Measurements from ENCODE around the gene CSNK1E. TPM values are rescaled to one million over a fixed set of nuclear protein-coding genes. Genes with fewer than 3 reads are reported as not detected.

CSNK1E gene
- 116 and 155 TPM in 2 replicates for total RNA-seq

DNA sequence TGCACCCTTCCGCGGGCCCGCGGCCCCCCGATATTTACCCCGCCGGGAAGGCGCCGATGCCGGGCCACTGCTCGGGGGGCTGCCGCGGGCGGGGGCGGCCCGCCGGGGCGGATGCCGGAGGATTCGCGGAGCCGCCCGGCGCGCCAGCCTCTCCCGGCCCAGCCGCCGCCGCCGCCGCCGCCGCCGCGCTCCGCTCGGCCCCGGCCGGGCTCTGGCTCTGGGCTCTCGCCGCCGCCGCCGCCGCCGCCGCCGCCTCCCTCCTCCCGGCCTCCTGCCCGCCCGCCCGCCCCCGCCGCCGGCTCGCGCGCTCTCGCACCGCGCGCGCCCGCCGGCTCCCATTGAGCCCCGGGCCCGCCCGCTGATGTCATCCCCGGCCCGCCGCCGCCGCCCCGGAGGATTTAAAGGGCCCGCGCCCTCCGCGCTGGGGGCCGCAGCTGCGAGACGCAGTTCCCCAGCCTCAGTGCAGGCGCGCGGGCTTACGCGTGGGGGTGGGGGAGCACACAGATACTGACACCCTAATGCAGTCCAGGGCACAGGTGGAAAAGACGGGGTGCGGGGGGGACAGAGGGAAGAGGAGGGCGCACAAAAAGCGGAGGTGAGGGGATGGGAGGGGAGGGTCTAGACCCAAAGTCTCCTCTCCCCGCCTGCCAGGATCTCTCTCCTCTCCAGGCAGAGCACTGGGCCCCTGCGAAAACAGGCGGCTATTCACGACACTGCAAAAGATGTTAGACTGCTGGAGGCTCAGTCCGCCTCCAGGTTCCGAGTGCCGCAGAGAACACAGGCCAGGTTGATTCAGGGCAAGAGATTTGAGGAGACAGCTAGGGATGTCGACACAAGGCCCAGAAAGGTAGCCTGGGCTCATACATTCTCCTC is at the start of gene CSNK1E:
CSNK1E (minus strand) TSS at position 312 of the 873 bp plus-strand sequence. CDS start 3,276 bp downstream, outside the sequence.

DNA sequence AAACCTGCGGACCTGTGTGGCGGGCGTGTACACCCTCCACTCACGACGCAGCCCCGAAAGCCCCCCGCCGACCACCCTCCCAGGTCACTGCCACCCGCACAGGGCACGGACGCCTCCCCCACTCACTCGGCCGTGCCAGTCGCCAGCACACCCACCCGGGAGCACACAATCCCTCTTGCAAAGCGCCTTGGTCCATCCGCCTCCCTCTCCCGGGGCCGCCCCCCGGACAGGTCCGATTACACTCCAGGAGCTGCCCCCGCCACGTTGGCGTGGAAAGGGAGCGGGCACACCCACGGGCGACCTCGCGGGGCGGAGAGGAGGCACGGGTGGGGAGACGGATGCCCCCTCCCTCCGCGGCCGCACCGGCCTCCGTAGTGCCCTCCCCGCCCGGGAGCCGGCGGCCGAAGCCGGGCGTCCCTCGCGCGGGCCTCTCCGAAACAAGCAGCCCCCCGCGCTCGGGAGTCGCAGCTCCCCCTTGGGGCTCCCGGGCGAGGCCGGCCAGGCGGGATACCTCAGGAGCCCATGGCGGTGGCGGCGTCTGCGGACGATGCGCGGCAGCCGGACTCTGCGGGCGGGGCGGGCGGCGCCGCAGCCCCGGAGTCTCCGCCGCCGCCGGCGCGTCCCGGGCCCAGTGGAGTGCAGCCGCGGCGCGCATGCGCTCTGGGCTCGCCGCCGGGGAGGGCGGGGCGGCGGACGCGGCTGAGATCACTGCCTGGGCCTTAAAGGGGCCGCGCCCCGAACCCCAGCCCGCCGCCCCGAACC is 44.7 kb downstream of the CSNK1E start, which contains the start of gene TMEM184B:
TMEM184B (minus strand) TSS at position 638 of the 762 bp plus-strand sequence. CDS start 25,049 bp downstream, outside the sequence.

Other genes starting within 250 kb of the CSNK1E start
- gene SLC16A8, start 233.2 kb downstream of the CSNK1E start, total RNA-seq: not detected in 2 replicates
- gene BAIAP2L2, start 206.7 kb downstream of the CSNK1E start, total RNA-seq: 0.35 and 0.51 TPM in 2 replicates
- gene PLA2G6, start 135.6 kb downstream of the CSNK1E start, total RNA-seq: 6.3 and 8.8 TPM in 2 replicates
- gene MAFF, start 115.4 kb downstream of the CSNK1E start, total RNA-seq: 16.9 and 19.5 TPM in 2 replicates
- gene TMEM184B, start 44.4 kb downstream of the CSNK1E start, total RNA-seq: 40.6 and 52.2 TPM in 2 replicates
- gene KCNJ4, start 137.8 kb upstream of the CSNK1E start, total RNA-seq: not detected in 2 replicates
- gene KDELR3, start 150.7 kb upstream of the CSNK1E start, total RNA-seq: 5.8 and 16.4 TPM in 2 replicates
- gene DDX17, start 188.9 kb upstream of the CSNK1E start, total RNA-seq: 122 and 230 TPM in 2 replicates